SJSA1 (cell line): Measurements from ENCODE around the gene PPP1R12A. TPM values are rescaled to one million over a fixed set of nuclear protein-coding genes. Genes with fewer than 3 reads are reported as not detected.
"Not testable (repeated sequence)": the region's sequence is repeated elsewhere in the genome, so short reads cannot be mapped to it uniquely, and the experiment has no call there.

Experiments used
- DNase-seq, 2 experiments: peaks; one replicate each; pipeline ENCODE4 v3.0.0-alpha.2; 2015 to 2020; ENCODE audit warnings: low spot score in 2 of 2, low read depth in 1 of 2
- H3K27ac ChIP-seq: fragments of 250-450 bp; sonication (Bioruptor Pico); 2 replicates; pipeline ENCODE4 v1.5.1; 2020; ENCODE audit warnings: mild to moderate bottlenecking, moderate library complexity
- H3K27me3 ChIP-seq: fragments of 250-450 bp; sonication (Bioruptor Pico); replicated peaks from 2 replicates; pipeline ENCODE4 v1.5.1; 2020; ENCODE audit warnings: mild to moderate bottlenecking, moderate library complexity
- H3K36me3 ChIP-seq: fragments of 250-450 bp; sonication (Bioruptor Pico); 2 replicates; pipeline ENCODE4 v1.5.1; 2020; ENCODE audit warnings: mild to moderate bottlenecking
- H3K4me1 ChIP-seq: fragments of 250-450 bp; sonication (Bioruptor Pico); replicated peaks from 2 replicates; pipeline ENCODE4 v1.6.1; 2021; ENCODE audit warnings: mild to moderate bottlenecking
- H3K4me3 ChIP-seq: fragments of 250-450 bp; sonication (Bioruptor Pico); 2 replicates; pipeline ENCODE4 v1.5.1; 2020; ENCODE audit warnings: mild to moderate bottlenecking
- H3K9me3 ChIP-seq: fragments of 250-450 bp; sonication (Bioruptor Pico); replicated peaks from 2 replicates; pipeline ENCODE4 v1.5.1; 2020; ENCODE audit warnings: mild to moderate bottlenecking
- total RNA-seq: library from RNA; depleted of rRNA; stranded (reverse); fragments of >200 nt; shearing (Covaris generic); gene quantifications from 2 replicates; pipeline ENCODE4 v1.2.3, GENCODE V29; 2014

PPP1R12A gene
- total RNA-seq, 1 experiment from 2014 or later = 91.9 TPM

- H3K27ac ChIP-seq = no peak overlapping the region
- no peaks in the 10 kb centered on the region for H3K36me3 ChIP-seq
- DNase-seq = no peak
- H3K4me3 ChIP-seq = no peak overlapping the region
- no peaks in the 10 kb centered on the region for H3K27me3 ChIP-seq
- H3K4me1 ChIP-seq = no peaks in the 10 kb centered on the region
- no peaks in the 10 kb centered on the region for H3K9me3 ChIP-seq
Observed at GRCh38 chr12:79954037-79954610, 19.2 kb upstream of the PPP1R12A start.

DNA sequence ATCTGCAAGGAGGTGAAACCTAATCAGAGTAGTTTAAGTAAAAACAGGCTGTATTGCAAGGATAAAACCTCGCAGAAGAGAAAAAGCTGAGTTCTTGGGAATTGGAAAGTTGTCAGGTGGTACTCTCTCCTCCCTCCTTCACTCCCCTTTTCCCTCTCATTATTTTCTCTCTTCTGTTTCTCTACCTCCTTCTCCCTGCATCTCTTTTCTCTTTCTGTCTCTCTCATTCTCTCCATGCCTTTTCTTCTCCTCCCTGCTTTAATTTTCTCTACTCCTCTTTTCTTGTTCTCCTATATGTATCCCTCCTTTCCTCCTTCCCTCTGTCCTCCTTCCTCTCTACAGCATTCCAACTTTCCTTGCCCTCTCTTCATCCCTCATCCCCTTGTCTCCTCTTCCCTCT lies 14.2 kb upstream of the PPP1R12A start:
- no peaks in the 10 kb centered on the region for H3K9me3 ChIP-seq
- no peak overlapping the region for H3K4me3 ChIP-seq
- H3K4me1 ChIP-seq = no peaks in the 10 kb centered on the region
- DNase-seq = no peak
- no peaks in the 10 kb centered on the region for H3K36me3 ChIP-seq
- no peak overlapping the region for H3K27ac ChIP-seq
- no peaks in the 10 kb centered on the region for H3K27me3 ChIP-seq

GRCh38 chr12:79945433-79945832 lies 10.5 kb upstream of the PPP1R12A start:
- H3K27ac ChIP-seq = no peak overlapping the region
- H3K4me3 ChIP-seq = no peak overlapping the region
- no peaks in the 10 kb centered on the region for H3K36me3 ChIP-seq
- H3K4me1 ChIP-seq = no peaks in the 10 kb centered on the region
- DNase-seq = no peak
- H3K27me3 ChIP-seq = no peaks in the 10 kb centered on the region
- no peaks in the 10 kb centered on the region for H3K9me3 ChIP-seq

- Histone ChIP-seq H3K4me1 (no peaks in the 10 kb centered on the region), H3K27me3 (no peaks in the 10 kb centered on the region), H3K36me3 (no peaks in the 10 kb centered on the region; the same call in 1 of the 2 replicates), H3K27ac (no peak overlapping the region), H3K4me3 (no peak overlapping the region), H3K9me3 (no peaks in the 10 kb centered on the region)
- no peak for DNase-seq
Observed at GRCh38 chr12:79944565-79944964, 9.7 kb upstream of the PPP1R12A start.

DNA sequence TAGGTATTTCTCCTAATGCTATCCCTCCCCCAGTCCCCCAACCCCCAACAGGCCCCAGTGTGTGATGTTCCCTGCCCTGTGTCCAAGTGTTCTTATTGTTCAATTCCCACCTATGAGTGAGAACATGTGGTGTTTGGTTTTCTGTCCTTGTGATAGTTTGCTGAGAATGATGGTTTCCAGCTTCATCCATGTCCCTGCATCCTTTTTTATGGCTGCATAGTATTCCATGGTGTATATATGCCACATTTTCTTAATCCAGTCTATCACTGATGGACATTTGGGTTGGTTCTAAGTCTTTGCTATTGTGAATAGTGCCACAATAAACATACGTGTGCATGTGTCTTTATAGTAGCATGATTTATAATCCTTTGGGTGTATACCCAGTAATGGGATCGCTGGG lies 7.9 kb upstream of the PPP1R12A start:
- H3K4me1 ChIP-seq = not testable (repeated sequence)

DNA sequence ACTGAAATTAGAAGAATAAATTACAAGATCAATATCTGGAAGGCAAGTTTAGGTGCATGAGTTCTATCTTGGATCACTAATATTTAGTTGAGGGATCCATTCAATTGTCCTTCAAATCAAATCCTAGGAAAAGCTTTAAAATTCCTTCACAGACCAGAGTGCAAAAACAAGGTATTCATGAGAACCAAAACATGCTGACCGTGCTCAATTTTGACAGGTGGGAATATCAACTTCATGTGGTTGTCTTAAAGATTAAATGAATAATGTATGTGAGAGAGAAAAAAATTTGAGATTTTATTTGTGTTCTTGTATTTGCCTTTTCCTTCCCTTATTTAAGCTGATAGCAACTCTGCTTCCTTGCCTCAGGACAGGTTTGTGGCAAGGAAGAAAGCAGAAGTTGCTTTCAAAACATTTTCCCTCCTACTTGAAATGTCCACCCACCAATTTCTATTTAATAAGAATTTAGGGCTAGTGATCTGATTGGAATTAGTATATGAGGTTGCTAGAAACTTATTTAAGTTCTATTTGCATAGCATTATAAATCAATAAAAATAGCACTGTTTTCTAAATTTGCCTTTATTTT lies 4.9 kb upstream of the PPP1R12A start:
- Histone ChIP-seq H3K9me3 (no peaks in the 10 kb centered on the region), H3K4me1 (peaks cover 8% of the 10 kb centered on the region), H3K27ac (no peak overlapping the region), H3K36me3 (peaks cover 7% of the 10 kb centered on the region; the same call in 1 of the 2 replicates), H3K27me3 (no peaks in the 10 kb centered on the region), H3K4me3 (no peak overlapping the region)
- DNase-seq = no peak

More for the DNA sequence above, 7.9 kb upstream of the PPP1R12A start:
- not testable (repeated sequence) for DNase-seq, H3K27ac ChIP-seq, H3K4me3 ChIP-seq, H3K36me3 ChIP-seq, H3K9me3 ChIP-seq, H3K27me3 ChIP-seq

DNA sequence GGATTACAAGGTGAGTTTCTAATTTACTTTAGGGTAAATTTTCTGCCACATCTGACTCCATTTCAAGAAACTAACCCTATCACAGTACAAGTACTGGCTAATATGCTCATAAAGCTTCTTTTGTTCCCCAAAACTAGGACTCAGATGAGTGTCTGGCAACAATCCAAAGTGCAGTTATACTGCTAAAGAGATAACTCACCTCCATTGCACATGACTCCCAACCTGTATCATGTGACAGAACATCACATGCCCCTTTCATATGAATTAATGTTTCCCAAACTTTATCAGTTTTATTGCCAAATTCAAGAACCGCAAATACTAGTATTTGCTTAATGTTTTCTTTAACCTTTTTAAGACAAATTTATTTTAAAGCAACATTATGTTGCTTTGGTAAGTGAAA lies 3.9 kb upstream of the PPP1R12A start:
- Histone ChIP-seq H3K4me1 (peaks cover 8% of the 10 kb centered on the region), H3K36me3 (peaks cover 10% of the 10 kb centered on the region), H3K27ac (no peak overlapping the region), H3K9me3 (no peaks in the 10 kb centered on the region), H3K4me3 (no peak overlapping the region), H3K27me3 (no peaks in the 10 kb centered on the region)
- no peak for DNase-seq

DNA sequence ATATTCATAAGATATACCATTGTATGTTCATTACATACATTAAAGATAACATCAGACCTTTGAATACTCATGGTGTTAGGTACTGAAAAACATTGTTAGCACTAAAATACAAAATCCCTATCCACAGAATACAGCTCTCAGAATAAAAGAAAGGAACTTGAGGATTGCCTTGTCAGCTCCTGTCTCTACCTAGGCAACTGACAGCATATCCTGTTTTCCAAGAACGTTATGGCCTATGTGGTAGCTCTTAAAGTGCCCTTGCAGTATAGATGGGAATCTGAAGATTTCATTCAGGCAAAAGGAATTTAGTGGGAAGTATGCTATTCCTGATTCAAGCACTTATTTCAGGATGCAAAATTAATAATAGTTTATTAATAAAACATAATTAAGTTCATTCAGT lies 1.8 kb upstream of the PPP1R12A start:
- no peak for DNase-seq
- no peaks in the 10 kb centered on the region for H3K9me3 ChIP-seq
- peaks cover 8% of the 10 kb centered on the region for H3K4me1 ChIP-seq
- no peaks in the 10 kb centered on the region for H3K27me3 ChIP-seq
- no peak overlapping the region for H3K4me3 ChIP-seq
- no peak overlapping the region for H3K27ac ChIP-seq
- peaks cover 10% of the 10 kb centered on the region for H3K36me3 ChIP-seq

DNA sequence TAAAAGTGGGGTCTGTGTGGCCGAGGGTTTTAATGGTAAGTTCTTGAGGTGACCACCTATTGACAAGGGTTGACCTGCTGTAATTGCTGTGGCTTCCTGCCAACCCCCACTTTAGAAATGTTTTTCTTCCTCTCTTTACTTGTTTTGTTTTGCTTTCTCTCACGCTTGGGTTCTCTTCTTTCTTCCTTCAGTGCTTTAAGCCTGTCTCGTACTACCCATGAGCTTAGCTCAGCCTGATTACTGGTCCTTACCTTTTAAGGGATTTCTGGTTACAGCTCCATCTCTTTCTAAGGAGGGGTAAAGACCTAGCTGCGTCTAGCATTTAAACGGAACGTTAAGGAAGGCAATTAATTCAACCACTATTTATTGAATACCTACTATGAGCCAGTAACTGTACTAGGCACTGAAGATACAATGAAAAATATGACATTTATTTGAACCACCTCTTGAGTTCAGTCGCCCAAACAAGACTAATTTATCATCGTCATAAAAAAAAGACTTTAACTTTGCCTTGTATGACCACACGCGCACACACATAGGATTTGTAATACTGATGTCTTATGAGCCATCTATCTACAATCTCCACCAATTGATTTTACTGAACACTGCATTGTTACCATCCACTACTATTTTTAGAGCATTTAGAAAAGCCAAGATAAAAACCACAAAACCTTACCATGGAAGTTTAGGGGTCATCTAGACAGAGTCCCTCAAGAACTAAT lies 888 bp upstream of the PPP1R12A start:
- DNase-seq = no peak
- H3K4me1 ChIP-seq = peaks cover 8% of the 10 kb centered on the region
- peak overlapping the region; percentile 87 for H3K27ac ChIP-seq
- no peaks in the 10 kb centered on the region for H3K9me3 ChIP-seq
- H3K36me3 ChIP-seq = peaks cover 10% of the 10 kb centered on the region
- no peaks in the 10 kb centered on the region for H3K27me3 ChIP-seq
- peak overlapping the region; percentile 81 for H3K4me3 ChIP-seq

DNA sequence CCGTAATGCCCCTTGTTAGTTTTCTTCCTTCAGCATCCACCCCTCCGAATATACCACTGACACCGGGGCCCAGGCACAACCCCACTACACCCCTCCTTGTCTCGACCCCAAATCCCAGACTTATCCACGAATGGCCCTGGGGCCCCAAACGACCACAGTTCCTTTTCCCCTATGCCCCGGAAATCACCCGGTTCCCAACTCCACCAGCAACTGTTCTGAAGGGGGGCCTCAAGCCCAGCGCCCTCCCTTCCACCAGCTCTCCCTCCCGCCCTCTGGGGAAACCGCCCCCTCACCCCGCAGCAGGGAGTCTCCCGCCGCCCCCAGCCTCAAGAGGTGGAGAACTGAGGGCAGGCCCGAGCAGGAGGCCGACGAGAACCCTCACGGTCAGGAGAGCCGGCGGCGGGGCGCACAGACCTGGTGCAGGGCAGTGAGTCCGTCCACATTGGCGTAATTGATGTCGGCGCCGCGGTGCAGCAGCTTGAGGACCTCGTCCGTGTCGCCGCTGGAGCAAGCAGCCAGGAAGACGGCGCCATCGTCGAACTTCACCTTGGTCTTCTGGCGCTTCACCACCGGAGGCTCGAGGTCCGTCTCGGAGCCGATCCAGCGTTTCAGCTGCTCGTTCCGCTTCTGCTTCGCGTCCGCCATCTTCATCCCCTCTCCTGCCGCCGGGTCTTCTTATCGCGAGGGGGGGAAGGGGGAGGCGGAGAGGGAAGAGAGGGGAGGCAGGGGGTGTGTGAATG lies 446 bp downstream of the PPP1R12A start:
- H3K9me3 ChIP-seq = no peaks in the 10 kb centered on the region
- H3K4me3 ChIP-seq = peak overlapping the region; percentile 81
- no peaks in the 10 kb centered on the region for H3K27me3 ChIP-seq
- peaks cover 8% of the 10 kb centered on the region for H3K4me1 ChIP-seq
- H3K27ac ChIP-seq = peak overlapping the region; percentile 87
- peak in 1 of 2 experiments; percentile 55 for DNase-seq
- peaks cover 9% of the 10 kb centered on the region for H3K36me3 ChIP-seq

- Histone ChIP-seq H3K4me3 (peak overlapping the region; percentile 81), H3K9me3 (no peaks in the 10 kb centered on the region), H3K27ac (peak overlapping the region; percentile 87), H3K27me3 (no peaks in the 10 kb centered on the region), H3K4me1 (peaks cover 8% of the 10 kb centered on the region), H3K36me3 (peaks cover 3% of the 10 kb centered on the region)
- peak in 1 of 2 experiments; percentile 44 for DNase-seq
Observed at GRCh38 chr12:79933532-79934264, 1.2 kb downstream of the PPP1R12A start.

GRCh38 chr12:79933043-79933442 lies 1.9 kb downstream of the PPP1R12A start:
- H3K27ac ChIP-seq = no peak overlapping the region
- H3K36me3 ChIP-seq = peaks cover 3% of the 10 kb centered on the region
- H3K9me3 ChIP-seq = no peaks in the 10 kb centered on the region
- H3K27me3 ChIP-seq = no peaks in the 10 kb centered on the region
- H3K4me3 ChIP-seq = peak overlapping the region; percentile 81
- peaks cover 8% of the 10 kb centered on the region for H3K4me1 ChIP-seq
- DNase-seq = no peak

- Histone ChIP-seq H3K9me3 (no peaks in the 10 kb centered on the region), H3K4me3 (peak overlapping the region; percentile 81), H3K27me3 (no peaks in the 10 kb centered on the region), H3K27ac (no peak overlapping the region), H3K4me1 (peaks cover 8% of the 10 kb centered on the region), H3K36me3 (peaks cover 6% of the 10 kb centered on the region)
- DNase-seq = no peak
Observed at GRCh38 chr12:79932357-79932756, 2.5 kb downstream of the PPP1R12A start.
